Tibial artery (tissue), 4 donors: ENCODE results near the gene PLBD2.

ENCODE experiments used
- DNase-seq, 2 donors: peaks; one replicate each; pipeline ENCODE4 v3.0.0-alpha.2; 2019
- H3K27ac ChIP-seq, 2 donors: fragments of 200-600 bp; sonication (generic) in 1 of 2; 1 replicate in 1 of 2; 2 replicates in 1 of 2; pipeline ENCODE4 v1.5.1; 2018 to 2019; ENCODE audit warnings: mild to moderate bottlenecking in 1 of 2
- H3K27me3 ChIP-seq, 2 donors: fragments of 200-600 bp; sonication (generic) in 1 of 2; one replicate each; pipeline versions ENCODE4 v1.5.1 to v1.6.0; 2016 to 2019
- H3K36me3 ChIP-seq, 3 donors: fragments of 200-600 bp; sonication (generic) in 2 of 3; one replicate each; pipeline ENCODE4 v1.5.1; 2016 to 2019; ENCODE audit warnings: mild to moderate bottlenecking in 2 of 3
- H3K4me1 ChIP-seq, 4 donors: fragments of 200-600 bp; sonication (generic) in 2 of 4; 1 replicate in 3 of 4; 2 replicates in 1 of 4; pipeline ENCODE4 v1.5.1; 2016 to 2019
- H3K4me3 ChIP-seq, 2 donors: fragments of 200-600 bp; sonication (generic) in 1 of 2; 1 replicate in 1 of 2; 2 replicates in 1 of 2; pipeline ENCODE4 v1.5.1; 2018 to 2019; ENCODE audit warnings: mild to moderate bottlenecking in 2 of 2
- H3K9me3 ChIP-seq, 3 donors: fragments of 200-600 bp; sonication (generic) in 1 of 3; one replicate each; pipeline ENCODE4 v1.5.1; 2016 to 2019
- intact Hi-C: fragments of 100-400 bp; cut with DNase I; formaldehyde crosslinking; loops from one replicate; pipeline ENCODE4 v1.15.0; 2023; ENCODE audit warnings: low total_unique reads
- TF ChIP-seq, protein P1 (sequence below), 2 experiments: fragments of 200-600 bp in 1 of 2; fragments of 450-650 bp in 1 of 2; IDR thresholded peaks; one replicate each; pipeline ENCODE4 v1.5.1; 2017 to 2019; ENCODE audit warnings: antibody characterized with exemption in 2 of 2, mild to moderate bottlenecking in 1 of 2, moderate library complexity in 1 of 2

Gene PLBD2

DNA sequence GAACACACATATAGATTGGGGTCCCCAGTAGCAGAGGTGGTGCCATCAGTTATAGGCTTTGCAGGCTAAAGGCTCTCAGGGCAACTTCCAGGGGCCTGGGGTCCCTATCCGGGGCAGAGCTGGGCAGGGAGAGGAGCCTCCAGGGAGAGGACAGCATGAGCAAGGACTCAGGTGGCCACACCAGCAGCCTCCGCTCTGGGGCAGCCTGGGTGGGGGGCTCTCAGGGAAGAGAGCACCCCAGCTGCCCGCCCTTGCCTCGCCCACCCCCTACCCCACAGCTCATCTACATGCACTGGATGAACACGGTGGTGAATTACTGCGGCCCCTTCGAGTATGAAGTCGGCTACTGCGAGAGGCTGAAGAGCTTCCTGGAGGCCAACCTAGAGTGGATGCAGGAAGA lies 14.0 kb downstream of the PLBD2 start:
- no peak overlapping the region for H3K27ac ChIP-seq
- intact Hi-C loops, result no loop called here
- TF ChIP-seq, protein P1, sequence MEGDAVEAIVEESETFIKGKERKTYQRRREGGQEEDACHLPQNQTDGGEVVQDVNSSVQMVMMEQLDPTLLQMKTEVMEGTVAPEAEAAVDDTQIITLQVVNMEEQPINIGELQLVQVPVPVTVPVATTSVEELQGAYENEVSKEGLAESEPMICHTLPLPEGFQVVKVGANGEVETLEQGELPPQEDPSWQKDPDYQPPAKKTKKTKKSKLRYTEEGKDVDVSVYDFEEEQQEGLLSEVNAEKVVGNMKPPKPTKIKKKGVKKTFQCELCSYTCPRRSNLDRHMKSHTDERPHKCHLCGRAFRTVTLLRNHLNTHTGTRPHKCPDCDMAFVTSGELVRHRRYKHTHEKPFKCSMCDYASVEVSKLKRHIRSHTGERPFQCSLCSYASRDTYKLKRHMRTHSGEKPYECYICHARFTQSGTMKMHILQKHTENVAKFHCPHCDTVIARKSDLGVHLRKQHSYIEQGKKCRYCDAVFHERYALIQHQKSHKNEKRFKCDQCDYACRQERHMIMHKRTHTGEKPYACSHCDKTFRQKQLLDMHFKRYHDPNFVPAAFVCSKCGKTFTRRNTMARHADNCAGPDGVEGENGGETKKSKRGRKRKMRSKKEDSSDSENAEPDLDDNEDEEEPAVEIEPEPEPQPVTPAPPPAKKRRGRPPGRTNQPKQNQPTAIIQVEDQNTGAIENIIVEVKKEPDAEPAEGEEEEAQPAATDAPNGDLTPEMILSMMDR (IDR thresholded peaks at IDR 0.05), result no peak
- no peak overlapping the region for H3K4me3 ChIP-seq
- DNase-seq, result no peak
- H3K9me3 ChIP-seq, result no peaks in the 10 kb centered on the region
- H3K27me3 ChIP-seq, result no peaks in the 10 kb centered on the region
- peaks cover 0 to 2% (median 0%) of the 10 kb centered on the region in 4 donors for H3K4me1 ChIP-seq
- peaks cover 35 to 87% (median 55%) of the 10 kb centered on the region in 3 donors for H3K36me3 ChIP-seq

DNA sequence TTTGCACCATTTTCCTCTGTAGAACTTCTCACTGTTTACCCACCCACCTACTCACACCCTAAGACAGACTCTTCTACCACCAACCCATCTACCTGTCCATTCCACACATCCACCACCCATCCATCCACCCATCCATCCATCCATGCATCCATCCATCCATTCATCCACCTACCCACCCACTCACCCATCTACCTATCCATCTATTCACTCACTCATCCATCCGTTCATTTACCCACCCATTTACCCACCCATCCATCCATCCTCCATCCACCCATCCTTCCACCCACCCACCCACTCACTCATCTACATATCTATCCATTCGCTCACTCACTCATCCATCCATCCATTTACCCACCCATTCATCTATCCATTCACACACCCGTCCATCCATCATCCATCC lies 15.1 kb downstream of the PLBD2 start:
- Histone ChIP-seq H3K9me3 (no peaks in the 10 kb centered on the region), H3K27me3 (no peaks in the 10 kb centered on the region), H3K4me1 (no peaks in the 10 kb centered on the region), H3K36me3 (peaks cover 35 to 89% (median 66%) of the 10 kb centered on the region in 3 donors), H3K4me3 (no peak overlapping the region), H3K27ac (no peak overlapping the region)
- TF ChIP-seq, protein P1 (IDR thresholded peaks at IDR 0.05), result no peak
- DNase-seq, result no peak
- intact Hi-C loops, result no loop called here

DNA sequence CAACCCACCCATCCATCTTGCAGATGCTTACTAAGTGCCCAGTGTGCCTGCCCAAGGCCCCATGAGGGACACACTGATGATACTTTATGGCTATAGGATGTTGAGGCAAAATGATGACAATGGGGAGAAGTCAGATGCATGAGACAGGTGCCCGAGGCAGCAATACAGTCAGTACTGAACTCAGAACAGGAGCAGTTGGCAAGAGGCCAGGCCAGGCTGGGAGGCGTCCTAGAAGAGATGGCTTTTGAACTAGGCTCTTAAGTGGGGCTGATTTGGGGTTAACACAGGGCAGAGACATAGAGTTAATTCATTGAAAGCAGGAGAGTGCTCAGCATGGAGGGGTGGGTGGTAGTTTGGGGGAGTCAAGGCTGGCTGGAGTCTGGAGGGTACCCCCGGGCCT lies 15.6 kb downstream of the PLBD2 start:
- DNase-seq, result no peak
- no peaks in the 10 kb centered on the region for H3K9me3 ChIP-seq
- H3K36me3 ChIP-seq, result peaks cover 39 to 88% (median 66%) of the 10 kb centered on the region in 3 donors
- H3K27ac ChIP-seq, result no peak overlapping the region
- no peaks in the 10 kb centered on the region for H3K27me3 ChIP-seq
- no peak overlapping the region for H3K4me3 ChIP-seq
- intact Hi-C loops, result no loop called here
- no peaks in the 10 kb centered on the region for H3K4me1 ChIP-seq
- TF ChIP-seq, protein P1 (IDR thresholded peaks at IDR 0.05), result no peak

DNA sequence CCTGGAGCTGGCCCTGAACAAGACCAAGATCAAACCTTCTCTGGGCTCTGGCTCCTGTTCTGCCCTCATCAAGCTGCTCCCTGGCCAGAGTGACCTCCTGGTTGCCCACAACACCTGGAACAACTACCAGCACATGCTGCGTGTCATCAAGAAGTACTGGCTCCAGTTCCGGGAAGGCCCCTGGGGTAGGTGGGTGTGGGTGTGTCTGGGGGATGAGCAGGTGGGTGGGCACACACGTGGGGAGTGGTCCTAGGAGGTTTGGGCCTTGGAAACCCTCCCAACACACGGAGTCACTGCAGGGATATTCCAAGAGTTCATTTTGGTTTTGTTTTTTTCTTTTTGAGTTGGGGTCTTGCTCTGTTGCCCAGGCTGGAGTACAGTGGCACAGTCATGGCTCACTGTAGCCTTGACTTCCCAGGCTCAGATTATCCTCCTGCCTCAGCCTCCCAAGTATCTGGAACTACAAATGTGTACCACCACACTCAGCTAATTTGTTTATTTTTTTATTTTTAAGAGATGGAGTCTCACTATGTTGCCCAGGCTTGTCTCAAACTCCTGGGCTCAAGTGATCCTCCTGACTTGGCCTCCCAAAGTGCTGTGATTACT lies 16.5 kb downstream of the PLBD2 start:
- Histone ChIP-seq H3K9me3 (no peaks in the 10 kb centered on the region), H3K4me1 (no peaks in the 10 kb centered on the region), H3K4me3 (no peak overlapping the region), H3K27ac (no peak overlapping the region), H3K36me3 (peaks cover 41 to 89% (median 61%) of the 10 kb centered on the region in 3 donors), H3K27me3 (no peaks in the 10 kb centered on the region)
- intact Hi-C loops, result no loop called here
- TF ChIP-seq, protein P1 (IDR thresholded peaks at IDR 0.05), result no peak
- no peak for DNase-seq

DNA sequence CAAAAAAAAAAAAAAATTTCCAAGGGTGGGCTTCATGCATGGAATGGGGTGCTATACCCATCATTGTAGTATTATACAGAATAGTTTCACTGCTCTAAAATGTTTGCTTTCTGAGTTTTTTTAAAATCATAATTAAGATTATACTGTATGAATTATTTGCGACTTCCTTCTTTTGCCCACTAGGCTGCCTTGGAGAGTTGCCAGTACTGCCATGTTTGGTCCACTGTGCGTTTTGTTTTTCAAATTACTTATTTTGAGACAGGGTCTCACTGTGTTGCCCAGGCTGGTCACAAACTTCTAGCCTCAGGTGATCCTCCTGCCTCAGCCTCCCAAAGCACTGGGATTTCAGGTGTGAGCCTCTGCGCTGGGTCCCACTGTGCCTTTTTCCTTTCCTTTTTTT lies 19.9 kb downstream of the PLBD2 start:
- Histone ChIP-seq H3K27ac (no peak overlapping the region), H3K4me3 (no peak overlapping the region), H3K4me1 (no peaks in the 10 kb centered on the region), H3K36me3 (peaks cover 45 to 92% (median 77%) of the 10 kb centered on the region in 3 donors), H3K27me3 (no peaks in the 10 kb centered on the region), H3K9me3 (no peaks in the 10 kb centered on the region)
- DNase-seq, result no peak
- intact Hi-C loops, result no loop called here
- TF ChIP-seq, protein P1 (IDR thresholded peaks at IDR 0.05), result no peak

DNA sequence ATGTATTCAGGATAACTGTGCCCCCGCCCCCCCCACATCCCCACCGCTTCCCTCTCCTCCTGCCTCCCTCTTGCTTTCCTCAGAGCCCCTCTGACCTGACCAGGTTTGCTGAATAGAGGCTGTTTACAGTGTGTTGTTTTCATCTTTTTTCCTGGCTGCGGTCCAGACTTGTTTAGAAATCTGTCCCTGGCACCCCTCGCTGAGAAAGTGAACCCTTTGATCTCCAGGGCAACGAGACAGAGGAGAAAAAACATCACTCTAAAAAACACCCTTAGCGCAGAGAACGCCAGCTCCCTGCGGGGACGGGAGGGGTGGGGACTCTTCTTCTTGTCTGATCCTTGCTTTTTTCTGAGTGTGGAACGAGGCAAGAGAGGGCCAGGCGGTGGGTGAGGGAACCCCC lies 22.8 kb downstream of the PLBD2 start:
- intact Hi-C loops, result no loop called here
- no peak overlapping the region for H3K4me3 ChIP-seq
- H3K9me3 ChIP-seq, result no peaks in the 10 kb centered on the region
- TF ChIP-seq, protein P1 (IDR thresholded peaks at IDR 0.05), result no peak
- H3K27me3 ChIP-seq, result no peaks in the 10 kb centered on the region
- no peaks in the 10 kb centered on the region for H3K4me1 ChIP-seq
- no peak for DNase-seq
- peaks cover 41 to 92% (median 75%) of the 10 kb centered on the region in 3 donors for H3K36me3 ChIP-seq
- H3K27ac ChIP-seq, result no peak overlapping the region
